Left ventricle myocardium inferior (tissue), 1 donor: ENCODE measurements around the gene IL12B. TPM values are rescaled to one million over a fixed set of nuclear protein-coding genes. Genes with fewer than 3 reads are reported as not detected.
"Not testable (repeated sequence)": the region's sequence is repeated elsewhere in the genome, so short reads cannot be mapped to it uniquely, and the experiment has no call there.

Experiments used
- DNase-seq: peaks from one replicate; pipeline ENCODE4 v3.0.0-alpha.2; 2020
- H3K27ac ChIP-seq: fragments of 200-600 bp; replicated peaks from 2 replicates; pipeline ENCODE4 v1.8.0; 2021
- H3K27me3 ChIP-seq: fragments of 200-600 bp; 2 replicates; pipeline ENCODE4 v1.8.0; 2021; ENCODE audit warnings: low read depth
- H3K36me3 ChIP-seq: fragments of 200-600 bp; 2 replicates; pipeline ENCODE4 v1.8.0; 2021
- H3K4me1 ChIP-seq: fragments of 200-600 bp; 2 replicates; pipeline ENCODE4 v1.8.0; 2021
- H3K4me3 ChIP-seq: fragments of 200-600 bp; 2 replicates; pipeline ENCODE4 v1.8.0; 2021; ENCODE audit warnings: mild to moderate bottlenecking, moderate library complexity
- H3K9me3 ChIP-seq: fragments of 200-600 bp; replicated peaks from 2 replicates; pipeline ENCODE4 v1.8.0; 2021
- intact Hi-C: fragments of 100-400 bp; cut with micrococcal nuclease; formaldehyde crosslinking; loops from one replicate; pipeline ENCODE4 v1.11.0; 2022
- total RNA-seq: library from RNA; stranded (reverse); fragmentation: NEBNext Ultra II Directional; extraction: Animal tissue kit (Norgen Biotek cat#: 25700); gene quantifications from one replicate; pipeline ENCODE4 v1.2.1, GENCODE V29; 2021
- TF ChIP-seq, protein P1 (sequence below): fragments of 200-600 bp; IDR thresholded peaks from 2 replicates; pipeline ENCODE4 v1.8.0; 2021; ENCODE audit warnings: antibody characterized with exemption, mild to moderate bottlenecking, borderline replicate concordance
- donor health status: DM: no; HTN: yes; CAD: no; lungs with severe emphysema.

Gene IL12B
- total RNA-seq, 1 donor from 2014 or later, result not detected

DNA sequence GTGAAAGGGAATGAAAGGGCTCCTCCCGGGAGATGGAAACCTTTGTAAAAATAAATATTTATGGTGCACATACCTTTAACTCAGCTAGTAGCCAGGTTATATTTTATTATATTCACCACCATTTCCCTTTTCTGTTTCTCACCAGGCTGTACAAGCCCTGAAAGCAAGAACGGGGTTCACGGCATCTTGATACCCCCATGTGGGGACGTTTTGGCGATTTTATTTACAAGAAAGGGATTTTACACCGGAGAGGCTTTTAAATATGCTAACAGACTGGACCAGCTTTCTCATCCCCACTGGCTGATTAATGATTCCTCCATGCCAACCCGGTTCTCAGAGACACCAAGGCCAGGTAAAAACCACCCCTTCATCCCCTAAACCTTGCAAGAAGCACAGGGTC, 19.2 kb downstream of the IL12B start:
- TF ChIP-seq, protein P1, sequence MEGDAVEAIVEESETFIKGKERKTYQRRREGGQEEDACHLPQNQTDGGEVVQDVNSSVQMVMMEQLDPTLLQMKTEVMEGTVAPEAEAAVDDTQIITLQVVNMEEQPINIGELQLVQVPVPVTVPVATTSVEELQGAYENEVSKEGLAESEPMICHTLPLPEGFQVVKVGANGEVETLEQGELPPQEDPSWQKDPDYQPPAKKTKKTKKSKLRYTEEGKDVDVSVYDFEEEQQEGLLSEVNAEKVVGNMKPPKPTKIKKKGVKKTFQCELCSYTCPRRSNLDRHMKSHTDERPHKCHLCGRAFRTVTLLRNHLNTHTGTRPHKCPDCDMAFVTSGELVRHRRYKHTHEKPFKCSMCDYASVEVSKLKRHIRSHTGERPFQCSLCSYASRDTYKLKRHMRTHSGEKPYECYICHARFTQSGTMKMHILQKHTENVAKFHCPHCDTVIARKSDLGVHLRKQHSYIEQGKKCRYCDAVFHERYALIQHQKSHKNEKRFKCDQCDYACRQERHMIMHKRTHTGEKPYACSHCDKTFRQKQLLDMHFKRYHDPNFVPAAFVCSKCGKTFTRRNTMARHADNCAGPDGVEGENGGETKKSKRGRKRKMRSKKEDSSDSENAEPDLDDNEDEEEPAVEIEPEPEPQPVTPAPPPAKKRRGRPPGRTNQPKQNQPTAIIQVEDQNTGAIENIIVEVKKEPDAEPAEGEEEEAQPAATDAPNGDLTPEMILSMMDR, result no peak
- Histone ChIP-seq H3K4me1 (no peaks in the 10 kb centered on the region), H3K4me3 (no peak overlapping the region), H3K27ac (no peak overlapping the region), H3K27me3 (peaks cover 66% of the 10 kb centered on the region), H3K9me3 (no peaks in the 10 kb centered on the region), H3K36me3 (no peaks in the 10 kb centered on the region)
- intact Hi-C loops, result no loop called here
- no peak for DNase-seq

DNA sequence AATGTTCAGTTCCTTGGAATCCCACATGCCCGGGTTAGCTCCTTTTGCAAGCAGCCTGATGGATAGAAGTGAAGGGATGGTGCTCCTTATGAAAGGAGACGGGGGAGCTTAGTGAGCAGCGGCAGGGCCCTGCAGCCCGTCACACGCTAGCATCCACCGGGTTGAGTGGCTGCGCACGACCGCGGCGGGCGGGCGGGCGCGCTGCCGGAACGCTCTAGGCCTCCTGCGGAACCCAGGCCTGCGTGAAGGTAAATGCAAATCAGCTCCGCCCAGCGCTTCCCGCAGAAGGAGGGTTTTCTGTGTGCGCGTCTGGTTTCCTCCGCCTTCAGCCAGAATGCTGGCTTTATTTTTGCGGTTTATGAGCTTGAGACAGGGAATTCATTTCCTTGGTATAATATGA, 19.8 kb downstream of the IL12B start:
- no peak for DNase-seq
- intact Hi-C loops, result no loop called here
- no peak overlapping the region for H3K27ac ChIP-seq
- H3K4me1 ChIP-seq, result no peaks in the 10 kb centered on the region
- TF ChIP-seq, protein P1, result no peak
- H3K4me3 ChIP-seq, result no peak overlapping the region
- no peaks in the 10 kb centered on the region for H3K36me3 ChIP-seq
- H3K27me3 ChIP-seq, result peaks cover 67% of the 10 kb centered on the region
- H3K9me3 ChIP-seq, result no peaks in the 10 kb centered on the region

DNA sequence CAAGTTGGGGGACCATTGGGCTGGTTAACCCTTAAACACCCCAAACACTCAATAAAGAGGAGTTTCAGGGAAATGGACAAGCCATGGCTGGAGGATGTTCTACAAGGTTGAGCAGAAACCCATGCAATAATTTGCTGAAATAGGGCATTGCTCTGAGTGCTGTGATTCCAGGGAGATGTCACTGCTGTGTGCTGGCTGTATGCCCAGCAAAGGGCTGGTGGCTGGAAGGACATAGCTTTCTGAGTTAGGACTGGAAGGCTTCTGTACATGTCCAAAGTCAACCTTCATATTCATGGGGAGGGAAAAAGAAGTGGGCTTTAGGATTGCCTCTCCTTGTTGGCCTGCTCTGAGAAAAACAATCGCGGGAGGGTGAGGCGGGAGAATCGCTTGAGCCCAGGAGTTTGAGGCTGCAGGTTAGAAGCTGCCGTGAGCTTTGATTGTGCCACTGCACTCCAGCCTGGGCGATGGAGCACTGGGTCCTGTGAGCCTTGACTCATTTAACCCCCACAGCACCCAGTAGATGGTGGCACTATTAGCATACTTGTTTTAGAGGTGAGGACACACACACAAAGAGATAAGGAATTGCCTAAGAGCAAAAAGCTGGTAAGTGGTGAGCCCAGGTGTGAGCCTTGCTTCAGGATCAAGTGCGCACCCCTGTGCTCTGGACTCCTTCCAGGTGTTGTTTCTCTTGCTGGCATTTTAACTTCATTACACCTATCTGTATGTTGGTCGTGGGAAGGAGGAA, 20.4 kb downstream of the IL12B start:
- Histone ChIP-seq H3K9me3 (no peaks in the 10 kb centered on the region), H3K4me3 (no peak overlapping the region), H3K36me3 (no peaks in the 10 kb centered on the region), H3K4me1 (no peaks in the 10 kb centered on the region), H3K27ac (no peak overlapping the region), H3K27me3 (peaks cover 72% of the 10 kb centered on the region)
- intact Hi-C loops, result no loop called here
- peak; percentile 23 for DNase-seq
- TF ChIP-seq, protein P1, result no peak

DNA sequence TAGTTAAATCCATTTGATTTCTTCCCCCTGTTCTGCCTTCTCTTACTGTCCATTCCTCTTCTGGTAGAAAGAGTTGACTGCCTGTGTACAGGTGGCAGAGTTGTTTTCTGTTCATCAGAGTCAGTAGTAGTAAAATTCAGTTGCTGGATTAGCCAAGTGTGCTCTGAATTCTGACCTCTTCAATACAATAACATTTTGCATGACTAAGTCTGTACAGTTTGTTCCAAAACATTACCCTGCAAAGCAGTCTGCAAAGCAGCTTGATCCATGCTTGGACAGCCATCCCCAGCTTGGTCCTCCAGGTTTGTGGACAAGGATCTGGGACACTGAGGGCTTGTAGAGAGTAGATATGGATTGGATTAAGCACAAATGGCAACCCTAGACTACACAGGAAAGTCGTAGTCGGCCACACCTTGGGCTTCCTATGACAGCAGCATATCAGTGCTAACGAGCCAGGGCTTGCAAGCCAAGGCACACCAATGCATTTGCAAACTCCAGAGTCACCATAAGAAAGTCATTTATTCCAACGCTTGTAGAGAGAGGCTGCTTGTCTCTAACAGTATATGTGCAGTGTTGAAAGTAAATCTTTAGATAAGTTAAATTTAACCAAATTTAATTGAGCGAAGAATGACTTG, 25.2 kb downstream of the IL12B start:
- H3K9me3 ChIP-seq, result peaks cover 28% of the 10 kb centered on the region
- TF ChIP-seq, protein P1, result no peak
- intact Hi-C loops, result no loop called here

DNA sequence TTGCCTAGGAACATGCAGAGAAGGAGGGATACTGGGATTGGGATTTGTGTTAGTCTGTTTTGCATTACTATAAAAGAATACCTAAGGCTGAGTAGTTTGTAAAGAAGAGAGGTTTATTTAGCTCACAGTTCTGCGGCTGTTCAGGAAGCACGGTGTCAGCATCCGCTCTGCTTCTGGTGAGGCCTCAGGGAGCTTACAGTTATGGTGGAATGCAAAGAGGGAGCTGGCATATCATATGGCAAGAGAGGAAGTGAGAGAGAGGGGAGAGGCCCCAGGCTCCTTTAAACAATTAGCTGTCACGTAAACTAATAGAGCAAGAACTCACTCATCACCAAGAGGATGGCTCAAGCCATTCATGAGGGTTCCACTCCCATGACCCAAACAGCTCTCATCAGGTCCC, 27.0 kb downstream of the IL12B start:
- TF ChIP-seq, protein P1, result no peak
- H3K36me3 ChIP-seq, result no peaks in the 10 kb centered on the region
- intact Hi-C loops, result no loop called here
- no peak overlapping the region for H3K27ac ChIP-seq
- no peaks in the 10 kb centered on the region for H3K4me1 ChIP-seq
- H3K9me3 ChIP-seq, result peaks cover 32% of the 10 kb centered on the region
- no peak overlapping the region for H3K4me3 ChIP-seq
- peaks cover 26% of the 10 kb centered on the region for H3K27me3 ChIP-seq
- DNase-seq, result no peak

More for the DNA sequence above, 25.2 kb downstream of the IL12B start:
- Histone ChIP-seq H3K4me1 (no peaks in the 10 kb centered on the region), H3K27ac (no peak overlapping the region), H3K4me3 (no peak overlapping the region), H3K27me3 (peaks cover 44% of the 10 kb centered on the region), H3K36me3 (no peaks in the 10 kb centered on the region)
- DNase-seq, result no peak

DNA sequence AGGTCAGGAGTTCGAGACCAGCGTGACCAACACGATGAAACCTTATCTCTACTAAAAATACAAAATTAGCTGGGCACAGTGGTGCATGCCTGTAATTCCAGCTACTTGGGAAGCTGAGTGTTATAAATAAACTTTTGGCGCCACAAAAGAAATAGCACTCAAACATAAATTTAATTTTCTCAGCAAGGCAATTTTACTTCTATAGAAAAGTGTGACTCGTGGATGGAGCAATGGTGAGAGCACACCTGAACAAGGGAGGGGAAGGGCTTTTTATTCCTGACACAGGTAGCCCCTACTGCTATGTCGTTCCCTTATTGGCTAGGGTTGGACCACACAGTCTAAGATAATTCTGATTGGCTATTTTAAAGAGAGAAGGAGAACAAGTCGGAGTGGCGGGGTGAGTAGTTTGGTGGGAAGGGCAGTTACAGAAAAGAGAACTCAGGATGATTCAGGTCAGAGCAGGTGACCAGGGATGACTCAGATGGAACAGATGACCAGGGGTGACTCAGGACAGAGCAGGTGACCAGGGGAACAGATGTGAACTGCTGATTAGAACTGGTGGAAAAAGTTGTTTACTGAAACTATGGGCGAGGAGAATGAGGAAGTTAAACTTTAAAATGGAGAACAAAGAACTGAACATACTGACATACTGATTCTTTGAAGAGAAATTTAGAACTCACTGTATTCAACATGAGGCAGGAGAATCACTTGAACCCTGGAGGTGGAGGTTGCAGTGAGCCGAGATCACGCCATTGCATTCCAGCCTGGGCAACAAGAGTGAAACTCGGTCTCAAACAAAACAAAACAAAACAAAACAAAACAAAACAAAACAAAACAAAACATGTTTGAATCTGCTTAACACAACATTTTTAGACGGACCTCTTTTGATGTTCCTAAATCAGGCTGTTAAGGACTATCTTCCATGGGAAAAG, 28.1 kb downstream of the IL12B start:
- H3K4me3 ChIP-seq, intact Hi-C loops, H3K4me1 ChIP-seq, H3K27ac ChIP-seq, H3K36me3 ChIP-seq, DNase-seq: not testable (repeated sequence)
- Histone ChIP-seq H3K9me3 (peaks cover 39% of the 10 kb centered on the region), H3K27me3 (peaks cover 22% of the 10 kb centered on the region)
